Smooth muscle cell (in vitro differentiated cells): Measurements from ENCODE around the gene E2F4. TPM values are rescaled to one million over a fixed set of nuclear protein-coding genes. Genes with fewer than 3 reads are reported as not detected.

ENCODE experiments used
- DNase-seq: peaks from one replicate; lab custom pipeline; 2025; ENCODE audit not compliant: unreplicated experiment; lab: John Stamatoyannopoulos, UW
- H2AFZ ChIP-seq: fragments of 200-600 bp; sonication (generic); 2 replicates; pipeline ENCODE4 v1.6.0; 2016; ENCODE audit warnings: antibody characterized with exemption, low read depth, mild to moderate bottlenecking
- H3F3A ChIP-seq: fragments of 200-600 bp; sonication (generic); 2 replicates; pipeline ENCODE4 v1.6.0; 2017; ENCODE audit warnings: antibody characterized with exemption, low read depth
- H3K27ac ChIP-seq: fragments of 200-600 bp; sonication (generic); 2 replicates; pipeline ENCODE4 v1.5.1; 2016; ENCODE audit warnings: low read depth, mild to moderate bottlenecking
- H3K27me3 ChIP-seq: fragments of 200-600 bp; sonication (generic); 2 replicates; pipeline ENCODE4 v1.6.1; 2016; ENCODE audit warnings: low read depth, mild to moderate bottlenecking
- H3K36me3 ChIP-seq: fragments of 200-600 bp; sonication (generic); 2 replicates; pipeline ENCODE4 v1.5.1; 2016; ENCODE audit warnings: low read depth
- H3K4me1 ChIP-seq: fragments of 200-600 bp; sonication (generic); 2 replicates; pipeline ENCODE4 v1.5.1; 2016; ENCODE audit warnings: low read depth
- H3K4me2 ChIP-seq: fragments of 200-600 bp; sonication (generic); 2 replicates; pipeline ENCODE4 v1.6.0; 2016; ENCODE audit warnings: mild to moderate bottlenecking
- H3K4me3 ChIP-seq: fragments of 200-600 bp; sonication (generic); 2 replicates; pipeline ENCODE4 v1.5.1; 2016; ENCODE audit warnings: mild to moderate bottlenecking
- H3K79me2 ChIP-seq: fragments of 200-600 bp; sonication (generic); 2 replicates; pipeline ENCODE4 v1.6.0; 2016; ENCODE audit warnings: low read depth, mild to moderate bottlenecking
- H3K9ac ChIP-seq: fragments of 200-600 bp; sonication (generic); 2 replicates; pipeline ENCODE4 v1.6.0; 2016; ENCODE audit warnings: low read depth
- H3K9me3 ChIP-seq: fragments of 200-600 bp; sonication (generic); replicated peaks from 2 replicates; pipeline ENCODE4 v1.5.1; 2016; ENCODE audit warnings: low read depth
- H4K20me1 ChIP-seq: fragments of 200-600 bp; sonication (generic); 2 replicates; pipeline ENCODE4 v1.6.0; 2016; ENCODE audit warnings: low read depth
- CTCF ChIP-seq: fragments of 200-600 bp; sonication (generic); IDR thresholded peaks from 2 replicates; pipeline ENCODE4 v1.5.1; 2017; ENCODE audit warnings: borderline replicate concordance, mild to moderate bottlenecking, antibody characterized with exemption; ENCODE audit not compliant: insufficient read depth, poor library complexity, severe bottlenecking
- WGBS: methylation state at CpG from one replicate; pipeline ENCODE4 v1.1.7; 2016; ENCODE audit warnings: low lambda C conversion rate; 5-methylcytosine and 5-hydroxymethylcytosine counted together
- microRNA counts: library from miRNA; unstranded; fragments of <30 nt; microRNA quantifications from one replicate; lab custom pipeline; 2016
- microRNA-seq: library from miRNA; unstranded; fragments of <30 nt; microRNA quantifications from one replicate; pipeline ENCODE4, GENCODE V29; 2016; ENCODE audit warnings: borderline number of aligned reads
- polyA plus RNA-seq: library from polyadenylated mRNA; unstranded; fragments of >200 nt; fragmentation: Nextera tagmentation; extraction: Ambion mirVana; gene quantifications from 2 replicates; pipeline ENCODE4 v1.2.1, GENCODE V29; 2016
- small RNA-seq: library from RNA; depleted of rRNA; stranded (forward); fragments of <200 nt; gene quantifications from one replicate; pipeline ENCODE3, GENCODE V24; 2014
- total RNA-seq: library from RNA; depleted of rRNA; stranded (reverse); fragments of >200 nt; gene quantifications from 2 replicates; pipeline ENCODE4 v1.2.3, GENCODE V29; 2014

E2F4 gene
- total and polyA plus RNA-seq, 2 experiments from 2014 or later: 49.9 to 53.8 TPM

GRCh38 chr16:67247192-67248072, 55.5 kb downstream of the E2F4 start, which contains the start of gene FHOD1:
Gene FHOD1 (minus strand): TSS chr16:67247481. CDS start chr16:67247410, 71 bp downstream.
- Histone ChIP-seq H3K9ac (peak within 1 kb of the TSS; percentile 69), H4K20me1 (no peaks in the 10 kb centered on the region), H3K36me3 (no peaks in the 10 kb centered on the region), H3K4me1 (peaks cover 30% of the 10 kb centered on the region), H2AFZ (no peak within 1 kb of the TSS), H3K27ac (peak within 1 kb of the TSS; percentile 97), H3K4me2 (peak within 1 kb of the TSS; percentile 99), H3K79me2 (peaks cover 17% of the 10 kb centered on the region), H3K9me3 (no peaks in the 10 kb centered on the region), H3K27me3 (no peaks in the 10 kb centered on the region), H3K4me3 (peak within 1 kb of the TSS; percentile 71), H3F3A (peaks cover 40% of the 10 kb centered on the region)
- WGBS: 1% methylated on average over 33 of the region's 60 CpGs
- peak; percentile 95 for DNase-seq
- no peak for TF ChIP-seq CTCF

- WGBS: 16% methylated on average over 7 of the region's 7 CpGs
- Histone ChIP-seq H3K4me1 (peaks cover 30% of the 10 kb centered on the region), H4K20me1 (no peaks in the 10 kb centered on the region), H3K9me3 (no peaks in the 10 kb centered on the region), H3K9ac (peak overlapping the region; percentile 69), H2AFZ (no peak overlapping the region), H3K27me3 (no peaks in the 10 kb centered on the region), H3K27ac (no peak overlapping the region), H3K4me2 (peak overlapping the region; percentile 99), H3K79me2 (peaks cover 11% of the 10 kb centered on the region), H3F3A (peaks cover 37% of the 10 kb centered on the region), H3K4me3 (peak overlapping the region; percentile 71), H3K36me3 (no peaks in the 10 kb centered on the region)
- TF ChIP-seq CTCF: no peak
- no peak for DNase-seq
Observed at GRCh38 chr16:67248073-67248400, 56.1 kb downstream of the E2F4 start.

MicroRNA genes within 50 kb of the gene (microRNA counts, 767-probe panel; counts per million panel counts)
- 183 counts per million for microRNA hsa-miR-328 (lab: Ali Mortazavi, UCI)

Small RNAs within 50 kb of the gene (microRNA-seq; reads per million reads assigned to microRNA genes)
- 347 reads per million, percentile 70 among the genes with 10 or more reads in this experiment for gene MIR328

Small RNAs within 50 kb of the gene (small RNA-seq; reads per million reads assigned to genes)
- gene MIR328: 2.3 reads per million, percentile 47 among the genes with 10 or more reads in this experiment

Other genes with a start within 250 kb of the E2F4 start
- 0.18 TPM in 1 of 2 replicates, not detected in the other for gene CES3, start 230.9 kb upstream of the E2F4 start, total RNA-seq
- 0.22 and 1.2 TPM in 2 replicates for gene CES3, start 230.9 kb upstream of the E2F4 start, polyA plus RNA-seq
- 0.63 and 1.6 TPM in 2 replicates for gene CES4A, start 203.6 kb upstream of the E2F4 start, total RNA-seq
- 0.93 and 2.3 TPM in 2 replicates for gene CES4A, start 203.6 kb upstream of the E2F4 start, polyA plus RNA-seq
- gene CBFB, start 163.0 kb upstream of the E2F4 start, total RNA-seq: 41.1 and 53.9 TPM in 2 replicates
- 40.2 and 50.9 TPM in 2 replicates for gene CBFB, start 163.0 kb upstream of the E2F4 start, polyA plus RNA-seq
- 15.5 and 30.2 TPM in 2 replicates for gene PHAF1, start 82.2 kb upstream of the E2F4 start, total RNA-seq
- 15.5 and 24.5 TPM in 2 replicates for gene PHAF1, start 82.2 kb upstream of the E2F4 start, polyA plus RNA-seq
- 29.9 and 30.7 TPM in 2 replicates for gene B3GNT9, start 41.2 kb upstream of the E2F4 start, total RNA-seq
- 35.5 and 39.3 TPM in 2 replicates for gene B3GNT9, start 41.2 kb upstream of the E2F4 start, polyA plus RNA-seq
- 11.8 and 12.5 TPM in 2 replicates for gene TRADD, start 32.2 kb upstream of the E2F4 start, total RNA-seq
- 27.2 and 35.4 TPM in 2 replicates for gene TRADD, start 32.2 kb upstream of the E2F4 start, polyA plus RNA-seq
- 1.9 and 7.7 TPM in 2 replicates for gene FBXL8, start 32.2 kb upstream of the E2F4 start, total RNA-seq
- gene FBXL8, start 32.2 kb upstream of the E2F4 start, polyA plus RNA-seq: 12.0 and 13.5 TPM in 2 replicates
- 2.9 and 6.1 TPM in 2 replicates for gene HSF4, start 27.4 kb upstream of the E2F4 start, total RNA-seq
- 2.9 and 3.9 TPM in 2 replicates for gene HSF4, start 27.4 kb upstream of the E2F4 start, polyA plus RNA-seq
- 13.9 and 33.0 TPM in 2 replicates for gene NOL3, start 21.6 kb upstream of the E2F4 start, total RNA-seq
- gene NOL3, start 21.6 kb upstream of the E2F4 start, polyA plus RNA-seq: 36.4 and 47.8 TPM in 2 replicates
- gene MATCAP1, start 8.2 kb upstream of the E2F4 start, total RNA-seq: 24.0 and 31.8 TPM in 2 replicates
- gene MATCAP1, start 8.2 kb upstream of the E2F4 start, polyA plus RNA-seq: 24.7 and 28.5 TPM in 2 replicates
- gene EXOC3L1, start 2.0 kb upstream of the E2F4 start, total RNA-seq: not detected in 2 replicates
- gene EXOC3L1, start 2.0 kb upstream of the E2F4 start, polyA plus RNA-seq: 0.51 and 0.84 TPM in 2 replicates
- gene ELMO3, start 7.0 kb downstream of the E2F4 start, total RNA-seq: 3.8 and 6.7 TPM in 2 replicates
- 2.2 and 7.8 TPM in 2 replicates for gene ELMO3, start 7.0 kb downstream of the E2F4 start, polyA plus RNA-seq
- 45.4 and 56.9 TPM in 2 replicates for gene TMEM208, start 35.0 kb downstream of the E2F4 start, total RNA-seq
- 156 and 171 TPM in 2 replicates for gene TMEM208, start 35.0 kb downstream of the E2F4 start, polyA plus RNA-seq
- gene FHOD1, start 55.3 kb downstream of the E2F4 start, total RNA-seq: 7.2 and 16.0 TPM in 2 replicates
- gene FHOD1, start 55.3 kb downstream of the E2F4 start, polyA plus RNA-seq: 23.3 and 30.5 TPM in 2 replicates
- 2.1 and 3.8 TPM in 2 replicates for gene SLC9A5, start 56.8 kb downstream of the E2F4 start, total RNA-seq
- gene SLC9A5, start 56.8 kb downstream of the E2F4 start, polyA plus RNA-seq: 6.9 and 9.1 TPM in 2 replicates
- 3.9 and 27.0 TPM in 2 replicates for gene PLEKHG4, start 87.4 kb downstream of the E2F4 start, total RNA-seq
- 2.7 and 9.9 TPM in 2 replicates for gene PLEKHG4, start 87.4 kb downstream of the E2F4 start, polyA plus RNA-seq
- 0.04 TPM in 1 of 2 replicates, not detected in the other for gene KCTD19, start 134.6 kb downstream of the E2F4 start, total RNA-seq
- gene KCTD19, start 134.6 kb downstream of the E2F4 start, polyA plus RNA-seq: 0.49 and 0.59 TPM in 2 replicates
- not detected in 2 replicates for gene LRRC36, start 134.7 kb downstream of the E2F4 start, total RNA-seq
- gene LRRC36, start 134.7 kb downstream of the E2F4 start, polyA plus RNA-seq: 0.24 TPM in 1 of 2 replicates, not detected in the other
- gene TPPP3, start 201.3 kb downstream of the E2F4 start, total RNA-seq: 1.9 TPM in 2 replicates
- gene TPPP3, start 201.3 kb downstream of the E2F4 start, polyA plus RNA-seq: 1.3 and 2.7 TPM in 2 replicates
- 7.1 and 7.9 TPM in 2 replicates for gene ZDHHC1, start 224.3 kb downstream of the E2F4 start, total RNA-seq
- 14.2 and 15.7 TPM in 2 replicates for gene ZDHHC1, start 224.3 kb downstream of the E2F4 start, polyA plus RNA-seq
- not detected in 2 replicates for gene HSD11B2, start 239.0 kb downstream of the E2F4 start, total RNA-seq
- not detected in 2 replicates for gene HSD11B2, start 239.0 kb downstream of the E2F4 start, polyA plus RNA-seq